HCT116 (cell line): ENCODE data around the gene SH3TC1. TPM values are rescaled to one million over a fixed set of nuclear protein-coding genes. Genes with fewer than 3 reads are reported as not detected.

Experiments
- ATAC-seq: fragments of 200-7000 bp; cut with Tn5 transposase; 2 replicates; pipeline ENCODE4 v1.9.1; 2020; ENCODE audit warnings: mild to moderate bottlenecking, moderate library complexity
- BruUV-seq: library from RNA; stranded (reverse); fragments of 400-500 nt; replicated peaks from 2 replicates; lab custom pipeline; 2021; lab: Mats Ljungman, UMichigan
- CTCF ChIA-PET: fragments of 300-600 bp; sonication (Branson Sonifier 250); formaldehyde crosslinking; loops from one replicate; lab custom pipeline; 2021; ENCODE audit warnings: antibody characterized with exemption; lab: Charles Lee
- POLR2A ChIA-PET: fragments of 300-600, 350-600 bp; sonication (Branson Sonifier 250); formaldehyde crosslinking; loops from one replicate; lab custom pipeline; 2021; ENCODE audit warnings: antibody characterized with exemption; lab: Charles Lee
- RAD21 ChIA-PET, 2 experiments: fragments of 300-600 bp; sonication (Branson Sonifier 250); formaldehyde crosslinking; loops; one replicate each; lab custom pipeline; 2023; ENCODE audit warnings: low total read pairs in 2 of 2; ENCODE audit not compliant: uncharacterized antibody in 2 of 2, unreplicated experiment in 2 of 2, low non-redundant PET in 1 of 2; lab: Charles Lee
- DNase-seq: peaks from one replicate; pipeline ENCODE4 v3.0.0-alpha.2; 2010; ENCODE audit warnings: low read depth, low spot score
- H2AFZ ChIP-seq: fragments of 200-600 bp; shearing (Covaris generic), sonication (generic); 2 replicates; pipeline ENCODE4 v1.6.1; 2017; ENCODE audit warnings: low read depth, mixed run types, mixed read lengths, antibody characterized with exemption, low read length; ENCODE audit not compliant: poor library complexity, severe bottlenecking
- H3K27ac ChIP-seq: 2 replicates; pipeline ENCODE4 v1.5.1; 2012; ENCODE audit warnings: low read depth, low read length
- H3K27me3 ChIP-seq: fragments of 200-600 bp; sonication (generic); 2 replicates; pipeline ENCODE4 v1.6.1; 2016; ENCODE audit warnings: mixed run types, low read length, mixed read lengths; ENCODE audit not compliant: insufficient read depth
- H3K36me3 ChIP-seq, 2 experiments: fragments of 200-500 bp in 1 of 2; fragments of 200-600 bp in 1 of 2; sonication (Bioruptor generic) in 1 of 2; sonication (generic) in 1 of 2; 2 replicates each; pipeline versions ENCODE4 v1.5.1 to v1.6.1; 2014 to 2016; ENCODE audit warnings: low read length in 2 of 2, inconsistent platforms in 1 of 2, mixed read lengths in 1 of 2, mixed run types in 1 of 2; ENCODE audit not compliant: insufficient read depth in 2 of 2, control insufficient read depth in 1 of 2
- H3K4me1 ChIP-seq, 2 experiments: fragments of 200-600 bp in 1 of 2; sonication (generic) in 1 of 2; 2 replicates each; pipeline versions ENCODE4 v1.5.1 to v1.6.1; 2012 to 2017; ENCODE audit warnings: low read length in 2 of 2, inconsistent platforms in 1 of 2, mild to moderate bottlenecking in 1 of 2, mixed read lengths in 1 of 2, mixed run types in 1 of 2, moderate library complexity in 1 of 2; ENCODE audit not compliant: insufficient read depth in 2 of 2, control insufficient read depth in 1 of 2
- H3K4me2 ChIP-seq: fragments of 200-600 bp; sonication (generic); 2 replicates; pipeline ENCODE4 v1.6.1; 2017; ENCODE audit warnings: mixed run types, low read length, mixed read lengths
- H3K4me3 ChIP-seq, 2 experiments: fragments of 200-600 bp in 1 of 2; sonication (generic) in 1 of 2; replicated peaks in 1 of 2; 2 replicates each; pipeline ENCODE4 v1.5.1; 2011 to 2016; ENCODE audit warnings: low read length in 2 of 2, control low read depth in 1 of 2, low read depth in 1 of 2, mild to moderate bottlenecking in 1 of 2, mixed read lengths in 1 of 2, mixed run types in 1 of 2
- H3K79me2 ChIP-seq: fragments of 200-600 bp; sonication (generic); 2 replicates; pipeline ENCODE4 v1.6.1; 2017; ENCODE audit warnings: mild to moderate bottlenecking, mixed run types, low read length, moderate library complexity, mixed read lengths; ENCODE audit not compliant: insufficient read depth
- H3K9ac ChIP-seq: fragments of 200-600 bp; sonication (generic); 2 replicates; pipeline ENCODE4 v1.6.1; 2016; ENCODE audit warnings: low read length, mixed read lengths
- H3K9me2 ChIP-seq: fragments of 200-600 bp; sonication (generic), shearing (Covaris generic); 2 replicates; pipeline ENCODE4 v1.6.1; 2017; ENCODE audit warnings: mixed run types, mild to moderate bottlenecking, moderate library complexity; ENCODE audit not compliant: insufficient read depth
- H3K9me3 ChIP-seq, 2 experiments: fragments of 200-500 bp in 1 of 2; fragments of 200-600 bp in 1 of 2; sonication (Bioruptor generic) in 1 of 2; sonication (generic) in 1 of 2; 2 replicates each; pipeline ENCODE4 v1.6.1; 2014 to 2017; ENCODE audit warnings: low read length in 2 of 2, mixed read lengths in 2 of 2, inconsistent platforms in 1 of 2, low read depth in 1 of 2, mild to moderate bottlenecking in 1 of 2, mixed run types in 1 of 2, moderate library complexity in 1 of 2; ENCODE audit not compliant: control insufficient read depth in 1 of 2, insufficient read depth in 1 of 2
- H4K20me1 ChIP-seq: fragments of 200-600 bp; sonication (generic), shearing (Covaris generic); 2 replicates; pipeline ENCODE4 v1.6.1; 2017; ENCODE audit warnings: mixed run types, mild to moderate bottlenecking, moderate library complexity; ENCODE audit not compliant: insufficient read depth
- CBX3 ChIP-seq: IDR thresholded peaks from 2 replicates; pipeline ENCODE4 v1.6.1; 2012; ENCODE audit warnings: low read depth
- CEBPB ChIP-seq: IDR thresholded peaks from 2 replicates; pipeline ENCODE4 v1.6.1; 2012; ENCODE audit warnings: low read depth
- EGR1 ChIP-seq: IDR thresholded peaks from 2 replicates; pipeline ENCODE4 v1.6.1; 2012; ENCODE audit warnings: low read depth
- ELF1 ChIP-seq: IDR thresholded peaks from 2 replicates; pipeline ENCODE4 v1.6.1; 2012; ENCODE audit warnings: low read depth, borderline replicate concordance
- EZH2phosphoT487 ChIP-seq: fragments of 200-600 bp; IDR thresholded peaks from 2 replicates; pipeline ENCODE4 v1.6.1; 2018; ENCODE audit warnings: antibody characterized with exemption, borderline replicate concordance
- POLR2AphosphoS5 ChIP-seq: IDR thresholded peaks from 2 replicates; pipeline ENCODE4 v1.6.1; 2011; ENCODE audit warnings: mild to moderate bottlenecking, low read depth, low read length, moderate library complexity
- RAD21 ChIP-seq: IDR thresholded peaks from 2 replicates; pipeline ENCODE4 v1.6.1; 2012; ENCODE audit warnings: low read depth, mild to moderate bottlenecking
- SRF ChIP-seq: IDR thresholded peaks from 2 replicates; pipeline ENCODE4 v1.6.1; 2012; ENCODE audit warnings: low read depth
- ZFX ChIP-seq: fragments of 450-650 bp; IDR thresholded peaks from 2 replicates; pipeline ENCODE4 v1.6.1; 2017
- intact Hi-C: fragments of 100-400 bp; cut with micrococcal nuclease; formaldehyde crosslinking; loops from 2 replicates; pipeline ENCODE4 v1.10.0; 2022
- total RNA-seq: library from RNA; stranded (reverse); gene quantifications from one replicate; pipeline ENCODE4 v1.2.1, GENCODE V29; 2021; ENCODE audit not compliant: unreplicated experiment
- TF ChIP-seq, protein P1 (sequence below): IDR thresholded peaks from 2 replicates; pipeline ENCODE4 v1.6.1; 2011; ENCODE audit warnings: mild to moderate bottlenecking, low read length, moderate library complexity; ENCODE audit not compliant: insufficient replicate concordance; ENCODE audit errors: extremely low read depth

The SH3TC1 gene
- total RNA-seq, 1 experiment from 2014 or later = 12.5 TPM

- ATAC-seq (no peak), DNase-seq (no peak)
- Histone ChIP-seq H3K36me3 (no peaks in the 10 kb centered on the region), H3K4me2 (no peak overlapping the region), H2AFZ (no peak overlapping the region), H3K9ac (no peak overlapping the region), H3K4me3 (no peak overlapping the region), H3K27ac (no peak overlapping the region), H3K9me2 (no peaks in the 10 kb centered on the region), H3K27me3 (no peaks in the 10 kb centered on the region), H4K20me1 (no peaks in the 10 kb centered on the region), H3K9me3 (no peaks in the 10 kb centered on the region), H3K4me1 (peaks cover 2 to 6% of the 10 kb centered on the region in 2 experiments; a peak in 3 of 4 replicates), H3K79me2 (no peaks in the 10 kb centered on the region)
- BruUV-seq = no TSS peak
- RAD21 ChIA-PET = no interaction called here
- CTCF ChIA-PET = interaction anchor here (1.0 kb wide), 1 partner anchor 38 kb away, joined by 3 read pairs; no protein-coding TSS in a partner anchor
- POLR2A ChIA-PET = interaction anchor here (1.5 kb wide), 1 partner anchor 16 kb away, joined by 3 read pairs; the partner anchor contains the start of gene SH3TC1
- TF ChIP-seq SRF (no peak), CBX3 (no peak), ZFX (no peak), RAD21 (no peak), EZH2phosphoT487 (no peak)
- intact Hi-C loops = no loop called here
Observed at GRCh38 chr4:8215001-8215427, 15.9 kb downstream of the SH3TC1 start.

GRCh38 chr4:8215641-8216442 lies 16.8 kb downstream of the SH3TC1 start:
- H3K36me3 ChIP-seq = no peaks in the 10 kb centered on the region
- BruUV-seq = no TSS peak
- ATAC-seq = no peak
- no peaks in the 10 kb centered on the region for H3K27me3 ChIP-seq
- H3K27ac ChIP-seq = no peak overlapping the region
- peaks cover 0 to 6% of the 10 kb centered on the region in 2 experiments; a peak in 2 of 4 replicates for H3K4me1 ChIP-seq
- POLR2A ChIA-PET = no interaction called here
- no peak for DNase-seq
- RAD21 ChIA-PET = no interaction called here
- H3K9ac ChIP-seq = no peak overlapping the region
- H3K79me2 ChIP-seq = no peaks in the 10 kb centered on the region
- H3K4me3 ChIP-seq = no peak overlapping the region
- intact Hi-C loops = no loop called here
- CTCF ChIA-PET = interaction anchor here (1.0 kb wide), 1 partner anchor 39 kb away, joined by 3 read pairs; no protein-coding TSS in a partner anchor
- no peak overlapping the region for H2AFZ ChIP-seq
- TF ChIP-seq CEBPB (no peak), EZH2phosphoT487 (no peak), POLR2AphosphoS5 (no peak), ELF1 (no peak), EGR1 (no peak), CBX3 (no peak)
- TF ChIP-seq, protein P1, sequence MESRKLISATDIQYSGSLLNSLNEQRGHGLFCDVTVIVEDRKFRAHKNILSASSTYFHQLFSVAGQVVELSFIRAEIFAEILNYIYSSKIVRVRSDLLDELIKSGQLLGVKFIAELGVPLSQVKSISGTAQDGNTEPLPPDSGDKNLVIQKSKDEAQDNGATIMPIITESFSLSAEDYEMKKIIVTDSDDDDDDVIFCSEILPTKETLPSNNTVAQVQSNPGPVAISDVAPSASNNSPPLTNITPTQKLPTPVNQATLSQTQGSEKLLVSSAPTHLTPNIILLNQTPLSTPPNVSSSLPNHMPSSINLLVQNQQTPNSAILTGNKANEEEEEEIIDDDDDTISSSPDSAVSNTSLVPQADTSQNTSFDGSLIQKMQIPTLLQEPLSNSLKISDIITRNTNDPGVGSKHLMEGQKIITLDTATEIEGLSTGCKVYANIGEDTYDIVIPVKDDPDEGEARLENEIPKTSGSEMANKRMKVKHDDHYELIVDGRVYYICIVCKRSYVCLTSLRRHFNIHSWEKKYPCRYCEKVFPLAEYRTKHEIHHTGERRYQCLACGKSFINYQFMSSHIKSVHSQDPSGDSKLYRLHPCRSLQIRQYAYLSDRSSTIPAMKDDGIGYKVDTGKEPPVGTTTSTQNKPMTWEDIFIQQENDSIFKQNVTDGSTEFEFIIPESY = no peak
- H3K9me3 ChIP-seq = no peaks in the 10 kb centered on the region
- H3K9me2 ChIP-seq = no peaks in the 10 kb centered on the region
- H3K4me2 ChIP-seq = no peak overlapping the region
- H4K20me1 ChIP-seq = no peaks in the 10 kb centered on the region
